Stimulated activated CD8-positive, alpha-beta memory T cell treated with anti-CD3 and anti-CD28 coated beads, Interleukin-15, amount 100 ng/mL, for 48 hours (primary cell): ENCODE results near the gene PMM2.
A peak's percentile ranks its signal among the peaks of the same experiment; 100 is the strongest.
"Not testable (repeated sequence)": the region's sequence is repeated elsewhere in the genome, so short reads cannot be mapped to it uniquely, and the experiment has no call there.

Experiments
- DNase-seq, 2 donors: peaks; one replicate each; pipeline ENCODE4 v3.0.0-alpha.2; 2020; ENCODE audit warnings: low read depth in 2 of 2

The PMM2 gene

DNA sequence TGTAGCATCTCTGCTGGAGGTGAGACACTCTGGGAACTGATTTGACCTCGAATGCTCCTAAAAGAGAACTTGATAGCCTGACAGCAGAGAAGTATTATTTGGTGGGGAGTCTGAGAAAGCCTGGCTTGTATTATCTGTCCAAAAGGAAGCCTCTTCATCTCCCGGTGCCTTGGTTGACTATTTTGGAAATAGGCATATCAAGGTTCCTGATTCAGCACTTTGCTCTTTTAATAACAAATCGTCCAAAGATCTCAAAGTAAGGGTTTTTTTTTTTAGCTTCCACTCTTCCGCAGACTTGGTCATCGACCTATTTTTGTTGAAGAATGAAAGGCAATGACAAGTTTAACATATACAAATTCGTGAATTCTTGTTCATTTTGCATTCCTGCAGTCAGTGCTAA lies 15.0 kb upstream of the PMM2 start:
- no peak for DNase-seq

DNA sequence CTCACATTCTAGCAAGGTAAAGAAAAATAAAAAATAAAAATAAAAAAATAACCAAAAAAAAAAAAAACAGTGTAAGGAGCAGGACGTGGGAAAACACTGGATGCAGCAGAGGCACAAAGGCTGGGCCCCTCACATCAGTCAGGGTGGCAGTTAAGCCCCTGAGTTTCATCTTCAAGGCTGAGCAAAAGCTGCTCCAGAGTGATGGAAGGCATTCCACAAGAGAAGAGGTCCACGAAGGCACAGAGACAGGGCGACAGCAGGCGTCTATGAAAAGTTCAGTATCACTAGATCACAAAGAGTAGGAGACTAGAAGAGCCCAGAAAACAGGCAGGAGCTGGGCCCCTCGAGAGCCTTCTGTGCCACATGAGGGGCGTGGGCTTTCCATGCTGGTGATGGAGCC lies 12.2 kb upstream of the PMM2 start:
- no peak for DNase-seq

DNA sequence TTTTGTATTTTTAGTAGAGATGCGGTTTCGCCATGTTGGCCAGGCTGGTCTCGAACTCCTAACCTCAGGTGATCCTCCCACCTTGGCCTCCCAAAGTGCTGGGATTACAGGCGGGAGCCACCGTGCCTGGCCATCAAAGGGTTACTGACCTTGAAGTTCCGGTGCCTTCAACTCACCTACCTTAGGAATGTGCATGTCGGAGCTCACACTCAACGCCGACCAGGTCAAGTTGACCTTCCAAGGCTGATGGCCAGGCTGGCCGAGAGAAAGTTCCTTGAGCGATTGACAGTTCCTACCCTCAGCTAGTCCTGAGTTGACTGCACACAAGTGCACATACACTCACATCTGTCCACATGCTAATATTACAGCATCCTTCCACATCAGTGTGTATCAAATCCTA lies 11.3 kb upstream of the PMM2 start:
- DNase-seq: not testable (repeated sequence)

DNA sequence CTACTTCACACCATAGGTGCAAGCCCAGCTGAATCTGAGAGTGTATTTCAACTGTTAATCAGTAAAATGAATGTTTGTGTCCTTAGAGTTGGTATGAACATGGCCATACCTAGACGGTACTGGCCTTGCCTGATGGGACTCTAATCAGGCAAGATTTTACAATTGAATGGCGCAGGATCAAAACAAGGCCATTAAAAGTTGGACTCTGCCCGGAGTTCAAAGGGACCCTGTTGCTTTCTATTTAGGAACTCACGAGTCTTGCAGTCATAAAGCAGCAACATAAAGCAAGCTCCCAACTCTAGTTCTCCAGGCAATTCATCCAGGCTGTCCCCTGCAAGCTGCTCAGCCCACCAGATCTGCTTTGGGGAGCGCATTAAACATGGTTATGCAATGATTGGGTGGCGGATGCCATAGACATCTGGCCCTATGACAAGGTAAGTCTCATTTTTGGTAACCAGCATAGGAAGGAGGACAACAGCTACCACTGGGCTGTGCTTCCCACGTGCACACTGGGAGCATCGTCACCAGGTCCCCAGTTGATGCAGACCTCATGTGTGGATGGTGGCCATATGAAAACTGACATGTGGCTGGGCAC lies 9.0 kb upstream of the PMM2 start:
- no peak for DNase-seq

DNA sequence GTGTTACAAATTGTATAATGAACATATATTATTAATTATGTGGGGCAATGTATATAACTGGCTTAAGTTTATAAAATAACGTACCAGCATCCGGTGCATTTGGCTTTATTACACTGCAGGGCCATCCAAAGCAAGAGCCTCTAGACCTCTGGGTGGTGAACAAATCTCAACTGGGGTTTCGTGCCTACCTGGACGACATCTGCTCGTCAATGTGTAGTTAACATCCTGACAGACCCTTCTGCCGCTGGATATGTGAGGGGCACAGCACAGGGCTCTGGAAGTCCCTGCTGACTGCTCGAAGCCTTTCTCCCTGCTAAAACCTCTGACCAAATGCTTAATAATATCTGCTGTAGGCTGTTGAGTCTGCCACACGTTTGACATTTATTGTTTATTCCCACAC lies 2.5 kb upstream of the PMM2 start:
- no peak for DNase-seq

DNA sequence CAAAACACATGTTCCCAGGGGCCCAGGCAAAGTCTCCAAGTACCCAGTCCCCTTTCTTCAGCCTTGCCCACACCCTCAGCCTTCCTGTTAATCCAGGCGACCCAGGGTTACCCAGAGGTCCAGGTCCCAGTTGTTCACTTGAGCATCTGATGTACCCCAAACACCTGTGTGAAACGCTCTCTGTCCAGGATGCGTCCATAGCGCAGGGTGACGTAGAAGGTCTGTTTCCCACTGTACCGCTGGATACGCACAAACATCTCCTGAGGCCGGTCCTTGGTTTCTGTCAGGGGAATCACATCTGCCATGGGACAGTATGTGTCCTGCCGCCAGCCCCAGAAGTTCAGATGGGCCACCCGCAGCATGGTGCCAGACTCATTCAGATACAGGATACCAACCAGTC lies 1.8 kb upstream of the PMM2 start:
- DNase-seq: no peak

DNA sequence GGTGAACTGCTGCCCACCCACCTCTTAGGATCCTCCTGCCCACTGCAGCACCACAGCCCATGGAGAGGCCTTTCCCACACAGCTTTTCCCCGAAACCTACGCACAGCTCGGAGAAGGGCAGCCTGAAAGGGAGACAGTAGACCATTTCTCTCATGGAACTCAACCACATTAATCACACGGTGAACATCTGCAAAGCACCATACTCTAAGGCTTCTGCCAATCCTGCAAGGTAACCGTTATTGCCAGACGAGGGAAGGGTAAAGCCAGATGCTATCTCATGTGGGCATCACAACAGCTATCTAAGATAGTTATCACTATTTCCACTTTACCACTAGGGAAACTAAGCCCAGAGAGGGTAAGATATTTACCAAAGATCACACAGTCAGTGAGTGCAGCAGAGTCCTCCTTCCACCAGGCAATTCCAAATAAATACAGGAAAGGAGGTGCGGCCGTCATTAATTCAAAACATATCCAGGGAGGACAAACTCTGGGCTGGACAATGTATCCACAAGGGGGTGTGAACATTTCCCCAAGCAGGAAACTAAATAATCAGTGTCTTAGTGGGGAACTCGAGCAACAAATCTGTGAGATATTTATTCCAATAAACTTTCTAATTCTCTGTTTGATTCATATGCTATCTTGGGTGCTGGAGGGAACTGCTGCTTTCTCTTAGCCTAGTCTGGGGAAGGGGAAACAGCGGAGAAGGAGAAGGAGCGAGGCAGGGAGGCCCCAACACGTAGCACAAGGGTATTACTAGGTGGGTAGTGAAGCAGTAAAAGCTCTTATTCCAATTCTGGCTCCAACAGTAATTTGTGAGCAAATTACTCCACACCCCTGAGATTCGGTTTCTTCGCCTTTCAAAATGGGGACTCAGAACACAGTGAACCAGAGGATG lies 923 bp upstream of the PMM2 start:
- DNase-seq: no peak

DNA sequence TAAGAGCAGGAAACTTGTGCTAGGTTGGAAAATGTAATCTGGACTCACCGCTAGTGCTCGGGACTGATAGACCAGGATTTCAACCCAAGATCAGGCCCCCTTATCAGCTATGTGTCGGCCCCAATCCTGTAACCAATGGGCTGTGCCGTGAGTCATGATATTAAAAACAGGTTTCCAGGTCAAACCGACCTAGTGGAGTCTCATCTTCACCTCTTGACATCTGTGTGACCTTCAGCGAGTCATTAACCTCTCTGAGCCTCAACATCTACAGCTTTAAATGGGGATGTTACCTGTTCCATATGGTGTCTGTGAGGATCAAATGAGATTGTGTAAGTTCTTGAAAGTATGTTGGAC lies 512 bp downstream of the PMM2 start:
- DNase-seq: peak in 1 of 2 donors; percentile 19

DNA sequence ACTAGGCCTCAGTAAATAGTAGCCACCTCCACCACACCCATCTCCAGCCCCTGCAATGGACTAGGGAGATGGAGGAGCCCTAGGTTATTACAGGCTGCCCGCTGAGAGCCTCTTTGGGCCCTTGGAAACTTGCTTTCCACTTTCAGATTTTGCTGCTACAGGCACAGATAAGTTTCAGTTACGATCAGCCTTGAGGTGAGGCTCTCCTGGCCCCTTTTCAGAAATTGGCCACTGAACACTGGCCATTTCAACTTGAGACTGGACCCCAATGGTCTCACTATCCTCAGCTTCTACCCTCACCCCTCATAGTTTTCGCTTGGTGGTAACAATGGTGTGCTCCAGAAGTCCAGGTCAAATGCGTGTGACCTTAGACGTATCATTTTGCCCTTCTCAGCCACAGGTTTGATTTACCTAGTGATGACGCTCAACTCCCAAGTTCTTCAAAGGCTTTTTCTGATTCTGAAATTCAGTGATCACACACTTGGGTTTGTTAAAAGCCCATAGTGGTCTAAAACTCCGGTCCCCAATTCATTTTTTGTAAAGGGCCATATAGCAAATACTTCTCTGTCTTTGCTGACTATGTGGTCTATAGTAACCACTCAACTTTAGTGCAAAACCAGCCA lies 1.0 kb downstream of the PMM2 start:
- no peak for DNase-seq

DNA sequence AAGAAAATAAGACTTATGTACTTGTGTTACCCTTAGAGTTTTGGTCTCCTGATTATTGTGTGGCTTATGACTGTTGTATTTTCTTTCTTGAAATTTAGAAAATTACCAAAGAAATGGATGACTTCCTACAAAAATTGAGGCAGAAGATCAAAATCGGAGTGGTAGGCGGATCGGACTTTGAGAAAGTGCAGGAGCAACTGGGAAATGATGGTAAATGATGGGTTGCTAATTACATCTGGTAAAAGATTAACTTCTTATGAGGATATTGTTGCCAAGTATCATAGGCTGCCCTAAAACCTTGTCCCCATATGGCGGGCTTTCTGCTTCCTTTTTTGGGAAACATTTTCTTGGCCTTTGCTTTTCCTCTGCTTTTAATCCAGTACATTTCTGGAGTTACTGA lies 4.1 kb downstream of the PMM2 start:
- no peak for DNase-seq

DNA sequence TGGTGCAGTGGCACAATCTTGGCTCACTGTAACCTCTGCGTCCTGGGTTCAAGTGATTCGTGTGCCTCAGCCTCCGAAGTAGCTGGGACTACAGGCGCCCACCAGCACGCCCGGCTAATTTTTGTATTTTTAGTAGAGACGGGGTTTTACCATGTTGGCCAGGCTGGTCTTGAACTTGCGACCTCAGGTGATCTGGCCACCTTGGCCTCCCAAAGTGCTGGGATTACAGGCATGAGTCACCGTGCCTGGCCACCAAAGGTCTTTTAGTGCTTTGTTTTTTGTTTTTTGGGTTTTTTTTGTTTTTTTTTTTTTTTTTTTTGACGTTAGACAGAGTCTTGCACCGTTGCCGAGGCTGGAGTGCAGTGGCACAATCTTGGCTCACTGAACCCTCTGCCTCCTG lies 6.1 kb downstream of the PMM2 start:
- DNase-seq: not testable (repeated sequence)

DNA sequence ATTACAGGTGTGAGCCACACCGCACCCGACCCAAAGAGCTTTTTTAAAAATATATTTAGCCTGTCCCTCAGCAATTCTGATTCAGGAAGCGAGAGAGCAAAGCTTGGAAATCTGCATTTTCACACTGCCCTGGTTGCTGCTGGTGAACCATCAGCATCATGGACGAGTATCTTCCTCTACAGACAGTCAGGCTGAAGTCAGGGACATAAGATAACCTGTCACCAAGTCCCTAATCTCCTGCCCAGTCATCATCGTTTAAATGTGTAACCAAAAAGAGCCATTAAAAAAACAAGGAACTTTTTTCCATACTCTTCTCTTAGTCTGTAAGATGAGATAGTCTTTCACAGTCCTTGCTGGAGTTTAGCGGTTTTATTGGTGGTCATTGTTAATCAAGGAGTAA lies 6.7 kb downstream of the PMM2 start:
- DNase-seq: no peak

DNA sequence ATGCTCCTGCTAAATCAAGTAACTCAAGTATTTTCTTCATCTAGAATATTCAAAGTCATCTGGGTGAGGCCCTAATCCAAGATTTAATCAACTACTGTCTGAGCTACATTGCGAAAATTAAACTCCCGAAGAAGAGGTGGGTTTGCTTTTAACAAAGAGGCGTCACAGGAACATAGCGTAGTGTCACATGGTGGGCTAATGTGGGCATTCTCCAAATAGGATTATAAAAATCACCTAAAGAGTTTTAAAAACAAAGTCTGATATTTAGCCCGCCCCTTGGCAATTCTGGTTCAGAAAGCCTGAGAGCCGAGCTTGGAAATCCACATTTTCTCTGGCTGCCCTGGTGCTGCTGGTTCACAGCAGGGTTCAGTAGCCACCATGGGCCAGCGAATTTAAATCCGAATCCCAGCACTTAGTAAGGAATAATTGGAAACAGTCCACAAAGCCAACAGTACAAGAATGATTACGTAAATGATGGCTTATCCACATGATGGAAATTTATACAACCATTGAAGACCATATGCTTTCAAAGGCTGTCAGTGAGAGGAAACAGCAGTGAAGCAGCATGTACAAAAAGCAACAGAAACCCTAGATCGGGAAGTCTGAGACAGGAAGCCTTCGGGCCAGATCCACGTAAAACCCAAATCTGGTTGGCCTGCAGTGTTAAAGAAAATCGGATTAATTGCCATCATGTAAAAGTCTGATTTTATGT lies 8.8 kb downstream of the PMM2 start:
- no peak for DNase-seq

DNA sequence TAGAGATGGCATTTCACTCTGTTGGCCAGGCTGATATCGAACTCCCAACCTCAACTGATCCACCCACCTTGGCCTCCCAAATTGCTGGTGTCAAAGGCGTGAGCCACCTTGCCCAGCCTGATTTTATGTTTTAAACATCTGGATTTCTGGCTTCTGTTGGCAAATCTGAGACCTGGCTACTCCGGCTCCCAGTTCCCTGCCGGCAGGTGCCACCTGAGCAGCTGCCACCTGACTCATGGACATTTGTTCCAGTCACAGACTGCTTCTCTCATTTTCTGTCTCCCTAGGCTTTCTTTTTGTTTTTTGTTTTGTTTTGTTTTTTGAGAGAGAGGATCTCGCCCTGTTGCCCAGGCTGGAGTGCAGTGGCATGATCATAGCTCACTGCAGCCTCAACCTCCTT lies 9.6 kb downstream of the PMM2 start:
- no peak for DNase-seq

DNA sequence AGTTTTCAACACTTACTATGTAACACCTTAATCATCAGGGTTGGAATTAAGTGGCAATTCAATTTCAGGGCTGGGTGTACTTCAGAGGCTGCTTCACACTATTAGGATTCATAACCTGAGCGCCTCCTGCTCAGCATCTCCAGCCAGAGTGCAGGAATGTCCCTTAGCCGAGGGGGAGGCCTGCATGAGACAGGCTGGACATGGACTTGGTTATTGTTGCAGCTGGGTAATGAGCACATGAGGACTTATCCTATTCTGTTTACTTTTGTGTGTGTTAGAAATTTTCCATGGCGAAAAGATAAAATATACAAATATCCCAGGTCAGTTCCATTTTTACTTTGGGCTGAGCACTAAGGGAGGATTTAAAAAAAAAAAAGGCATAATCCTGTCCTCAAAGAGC lies 10.4 kb downstream of the PMM2 start:
- DNase-seq: no peak

DNA sequence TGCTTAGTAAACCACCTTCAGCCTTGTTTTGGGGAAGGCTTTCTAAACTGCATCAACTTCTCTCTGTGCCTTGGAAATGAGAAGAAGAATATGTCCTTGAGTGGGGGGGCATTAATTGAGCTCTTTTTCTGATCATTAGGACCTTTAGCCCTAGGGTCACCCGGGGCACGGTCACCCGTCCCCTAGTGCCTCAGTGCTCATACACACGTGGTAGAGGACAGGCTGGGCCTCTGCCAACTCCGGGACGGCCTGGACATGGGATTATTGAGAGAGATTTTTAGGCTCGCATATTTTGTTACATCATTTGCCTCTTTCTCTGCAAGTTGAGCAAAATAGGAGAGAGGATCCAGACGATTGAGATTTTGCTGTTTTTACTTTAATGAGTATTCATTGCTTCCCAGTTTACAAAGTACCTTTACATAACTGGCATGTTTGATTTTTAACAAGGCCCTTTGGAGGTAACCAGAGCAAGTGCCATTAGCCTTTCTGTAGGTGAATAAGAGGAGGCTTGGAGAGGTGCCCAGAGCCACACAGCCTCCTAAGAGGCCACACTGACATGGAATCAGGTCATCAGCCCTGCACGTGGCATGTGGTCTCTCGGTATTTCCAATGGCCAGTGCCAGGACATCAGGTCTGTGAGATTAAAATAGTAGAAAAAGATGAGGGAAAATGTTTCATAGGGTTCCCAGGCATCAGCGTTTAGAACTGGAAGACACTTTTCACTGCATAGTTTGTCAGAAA lies 11.1 kb downstream of the PMM2 start:
- no peak for DNase-seq

DNA sequence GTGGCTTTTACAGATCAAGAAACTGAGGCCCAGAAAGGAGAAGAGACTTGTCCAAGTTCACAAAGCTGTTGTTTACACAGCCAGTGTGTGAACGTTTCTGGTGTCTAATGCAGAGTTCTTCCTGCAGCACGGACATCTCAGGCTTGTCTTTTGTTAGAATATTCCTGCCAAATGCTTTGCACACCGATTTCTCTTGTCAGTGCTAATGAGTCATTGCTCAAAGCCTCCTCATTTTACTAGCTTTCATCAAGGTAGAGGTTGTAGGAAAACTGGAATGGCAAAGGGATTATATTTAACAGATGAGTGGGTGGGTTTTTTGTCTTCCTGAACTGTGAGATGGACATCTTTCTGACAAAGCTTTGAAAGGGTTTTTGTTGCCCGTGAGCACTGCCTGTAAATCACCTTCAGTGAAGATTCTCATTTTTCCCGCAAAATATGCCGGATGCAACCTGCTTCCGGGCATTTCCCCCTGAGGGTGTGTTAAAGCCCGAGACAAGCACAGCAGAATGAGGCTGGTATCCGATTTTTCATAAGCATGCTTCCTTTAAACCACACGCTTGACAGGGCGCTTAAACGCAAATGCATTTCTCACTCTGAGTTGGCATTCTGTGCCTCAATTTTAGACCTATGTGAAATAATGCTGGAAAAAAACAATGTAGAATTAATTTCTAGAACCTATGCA lies 14.7 kb downstream of the PMM2 start:
- DNase-seq: no peak

DNA sequence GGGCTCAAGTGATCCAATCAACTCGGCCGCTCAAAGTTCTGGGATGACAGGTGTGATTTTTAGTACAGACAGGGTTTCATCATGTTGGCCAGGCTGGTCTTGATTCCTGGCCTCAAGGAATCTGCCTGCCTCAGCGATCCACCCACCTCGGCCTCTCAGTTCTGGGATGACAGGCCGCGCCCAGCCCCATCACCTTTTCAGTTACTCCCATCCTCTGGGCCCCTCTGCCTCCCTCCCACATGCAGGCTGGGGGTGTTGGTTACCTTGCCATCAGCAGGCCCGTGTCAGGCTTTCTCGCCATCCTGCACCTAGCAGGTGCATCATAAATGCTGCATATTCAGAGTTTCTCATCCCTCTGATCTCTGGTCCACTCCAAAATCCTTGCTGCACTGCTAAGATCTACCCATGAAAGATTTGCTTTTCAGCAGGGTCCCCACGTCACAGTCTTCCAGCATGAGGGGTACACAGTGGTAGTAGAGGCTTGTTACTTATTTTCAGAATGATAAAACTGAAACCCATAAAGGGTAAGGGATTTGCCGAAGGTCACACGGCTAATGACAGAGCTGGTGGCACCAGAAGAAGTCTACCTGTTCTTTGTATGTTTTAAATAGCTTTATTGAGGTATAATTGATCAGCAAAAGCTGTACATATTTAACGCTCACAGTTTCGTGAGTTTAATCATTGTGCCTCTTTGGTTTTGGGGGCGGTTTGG lies 16.6 kb downstream of the PMM2 start:
- no peak for DNase-seq

DNA sequence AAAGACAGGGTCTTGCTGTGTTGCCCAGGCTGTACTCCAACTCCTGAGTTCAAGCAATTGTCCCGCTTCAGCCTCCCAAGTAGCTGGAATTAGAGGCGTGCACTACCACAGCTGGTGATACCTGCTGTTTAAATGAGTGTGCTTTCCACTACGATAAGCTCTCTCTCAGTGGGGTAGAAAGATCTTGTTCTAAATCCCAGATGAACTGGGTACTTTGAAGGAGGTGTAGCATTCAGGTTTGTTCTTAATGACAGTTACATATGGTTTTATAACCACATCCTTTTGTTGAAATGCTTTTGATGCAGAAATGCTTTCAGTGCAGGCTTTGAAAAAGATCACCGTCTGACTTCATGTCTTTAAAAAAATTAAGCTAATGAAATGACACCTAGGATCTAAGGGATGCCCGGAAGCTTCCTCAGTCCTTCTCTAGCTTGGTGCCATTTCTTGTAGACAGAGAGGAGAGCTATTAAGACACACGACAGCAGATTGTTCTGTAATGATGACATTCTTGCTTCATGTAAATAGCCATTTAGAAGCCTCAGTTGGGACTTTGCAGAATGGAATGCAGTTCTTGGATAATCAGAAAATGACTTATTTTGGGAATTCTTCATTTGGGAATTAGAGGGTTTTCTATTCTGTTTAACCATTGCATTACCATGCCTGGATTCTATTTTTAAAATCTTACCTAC lies 19.5 kb downstream of the PMM2 start:
- DNase-seq: no peak
